Thoracic aorta (tissue), 2 donors: ENCODE measurements around the gene MGAT5. TPM values are rescaled to one million over a fixed set of nuclear protein-coding genes. Genes with fewer than 3 reads are reported as not detected.
A peak's percentile ranks its signal among the peaks of the same experiment; 100 is the strongest.

Experiments
- ATAC-seq: fragments of 150-250 bp; one replicate; pipeline ENCODE4 v1.8.0; 2017; ENCODE audit warnings: low read depth; ENCODE audit not compliant: insufficient number of reproducible peaks, low FRiP score
- DNase-seq: peaks from one replicate; pipeline ENCODE4 v3.0.0-alpha.2; 2020; ENCODE audit warnings: low spot score
- H3K27ac ChIP-seq, 2 donors: fragments of 200-600 bp; sonication (generic); 1 replicate in 1 of 2; 2 replicates in 1 of 2; pipeline ENCODE4 v1.5.1; 2016; ENCODE audit warnings: mild to moderate bottlenecking in 2 of 2, moderate library complexity in 2 of 2
- H3K27me3 ChIP-seq: fragments of 200-600 bp; sonication (generic); replicated peaks from 2 replicates; pipeline ENCODE4 v1.6.0; 2016; ENCODE audit warnings: mild to moderate bottlenecking; ENCODE audit not compliant: insufficient read depth
- H3K36me3 ChIP-seq: fragments of 200-600 bp; sonication (generic); one replicate; pipeline ENCODE4 v1.5.1; 2016
- H3K4me1 ChIP-seq, 2 donors: fragments of 200-600 bp; sonication (generic); 1 replicate in 1 of 2; 2 replicates in 1 of 2; pipeline versions ENCODE4 v1.5.1 to v1.6.0; 2016; ENCODE audit warnings: low read depth in 2 of 2, mild to moderate bottlenecking in 1 of 2; ENCODE audit not compliant: control insufficient read depth in 1 of 2
- H3K4me3 ChIP-seq: fragments of 200-600 bp; sonication (generic); 2 replicates; pipeline ENCODE4 v1.5.1; 2016; ENCODE audit warnings: mild to moderate bottlenecking
- H3K9me3 ChIP-seq: fragments of 200-600 bp; sonication (generic); 2 replicates; pipeline ENCODE4 v1.5.1; 2016
- CTCF ChIP-seq: fragments of 200-600 bp; sonication (generic); IDR thresholded peaks from one replicate; pipeline ENCODE4 v1.5.1; 2019; ENCODE audit warnings: antibody characterized with exemption
- total RNA-seq, 2 donors: library from RNA; depleted of rRNA; stranded (reverse); fragments of >200 nt; gene quantifications; one replicate each; pipeline versions ENCODE4 v1.1.0 to v1.2.3, GENCODE V29; 2016

The MGAT5 gene
- total RNA-seq, 2 donors from 2014 or later, result 43.9 to 95.3 TPM

- ATAC-seq, result no peak
- Histone ChIP-seq H3K9me3 (no peaks in the 10 kb centered on the region), H3K4me1 (peaks cover 0 to 23% of the 10 kb centered on the region in 2 donors), H3K27me3 (no peaks in the 10 kb centered on the region), H3K4me3 (no peak overlapping the region), H3K27ac (no peak overlapping the region), H3K36me3 (no peaks in the 10 kb centered on the region)
- no peak for TF ChIP-seq CTCF
- DNase-seq, result no peak
These were observed 30.3 kb downstream of the MGAT5 start for GRCh38 chr2:134284119-134284670.

GRCh38 chr2:134287323-134287722, 33.5 kb downstream of the MGAT5 start:
- H3K4me3 ChIP-seq, result no peak overlapping the region
- ATAC-seq, result no peak
- no peak for TF ChIP-seq CTCF
- H3K27me3 ChIP-seq, result no peaks in the 10 kb centered on the region
- H3K36me3 ChIP-seq, result no peaks in the 10 kb centered on the region
- no peaks in the 10 kb centered on the region for H3K9me3 ChIP-seq
- no peak overlapping the region for H3K27ac ChIP-seq
- no peak for DNase-seq
- peaks cover 0 to 8% of the 10 kb centered on the region in 2 donors for H3K4me1 ChIP-seq

GRCh38 chr2:134288814-134289213, 34.9 kb downstream of the MGAT5 start:
- Histone ChIP-seq H3K9me3 (no peaks in the 10 kb centered on the region), H3K27me3 (no peaks in the 10 kb centered on the region), H3K36me3 (no peaks in the 10 kb centered on the region), H3K4me1 (peaks cover 0 to 8% of the 10 kb centered on the region in 2 donors), H3K27ac (no peak overlapping the region), H3K4me3 (no peak overlapping the region)
- no peak for TF ChIP-seq CTCF
- DNase-seq (no peak), ATAC-seq (no peak)

- DNase-seq (no peak), ATAC-seq (no peak)
- Histone ChIP-seq H3K4me3 (no peak overlapping the region), H3K4me1 (peaks cover 0 to 8% of the 10 kb centered on the region in 2 donors), H3K9me3 (no peaks in the 10 kb centered on the region), H3K27ac (no peak overlapping the region), H3K27me3 (no peaks in the 10 kb centered on the region), H3K36me3 (no peaks in the 10 kb centered on the region)
- no peak for TF ChIP-seq CTCF
These were observed 35.4 kb downstream of the MGAT5 start for GRCh38 chr2:134289225-134289624.

- ATAC-seq (peak; percentile 49), DNase-seq (no peak)
- no peaks in the 10 kb centered on the region for H3K36me3 ChIP-seq
- TF ChIP-seq CTCF, result no peak
- no peaks in the 10 kb centered on the region for H3K9me3 ChIP-seq
- no peak overlapping the region for H3K4me3 ChIP-seq
- peaks cover 3 to 13% of the 10 kb centered on the region in 2 donors for H3K4me1 ChIP-seq
- no peaks in the 10 kb centered on the region for H3K27me3 ChIP-seq
- H3K27ac ChIP-seq, result no peak overlapping the region
These were observed 36.5 kb downstream of the MGAT5 start for GRCh38 chr2:134290358-134290757.
